ENCODE results near the gene MCAT.
A peak's percentile ranks its signal among the peaks of the same experiment; 100 is the strongest.
"Not testable (repeated sequence)": the region's sequence is repeated elsewhere in the genome, so short reads cannot be mapped to it uniquely, and the experiment has no call there.

Gene MCAT

GRCh38 chr22:43151251-43152002 lies 8.2 kb upstream of the MCAT start, which contains the start of gene TSPO:
Gene TSPO (plus strand): TSS chr22:43151559. CDS start chr22:43159239, 7,680 bp downstream.
- TF ChIP-seq, protein P1, sequence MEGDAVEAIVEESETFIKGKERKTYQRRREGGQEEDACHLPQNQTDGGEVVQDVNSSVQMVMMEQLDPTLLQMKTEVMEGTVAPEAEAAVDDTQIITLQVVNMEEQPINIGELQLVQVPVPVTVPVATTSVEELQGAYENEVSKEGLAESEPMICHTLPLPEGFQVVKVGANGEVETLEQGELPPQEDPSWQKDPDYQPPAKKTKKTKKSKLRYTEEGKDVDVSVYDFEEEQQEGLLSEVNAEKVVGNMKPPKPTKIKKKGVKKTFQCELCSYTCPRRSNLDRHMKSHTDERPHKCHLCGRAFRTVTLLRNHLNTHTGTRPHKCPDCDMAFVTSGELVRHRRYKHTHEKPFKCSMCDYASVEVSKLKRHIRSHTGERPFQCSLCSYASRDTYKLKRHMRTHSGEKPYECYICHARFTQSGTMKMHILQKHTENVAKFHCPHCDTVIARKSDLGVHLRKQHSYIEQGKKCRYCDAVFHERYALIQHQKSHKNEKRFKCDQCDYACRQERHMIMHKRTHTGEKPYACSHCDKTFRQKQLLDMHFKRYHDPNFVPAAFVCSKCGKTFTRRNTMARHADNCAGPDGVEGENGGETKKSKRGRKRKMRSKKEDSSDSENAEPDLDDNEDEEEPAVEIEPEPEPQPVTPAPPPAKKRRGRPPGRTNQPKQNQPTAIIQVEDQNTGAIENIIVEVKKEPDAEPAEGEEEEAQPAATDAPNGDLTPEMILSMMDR (conservative IDR thresholded peaks at IDR 0.05) = no peak
- peak; percentile 66; the same call in 1 of the 2 replicates for TF ChIP-seq ZFX (IDR thresholded peaks at IDR 0.05)
- peak within 1 kb of the TSS; percentile 90 for H3K27ac ChIP-seq

DNA sequence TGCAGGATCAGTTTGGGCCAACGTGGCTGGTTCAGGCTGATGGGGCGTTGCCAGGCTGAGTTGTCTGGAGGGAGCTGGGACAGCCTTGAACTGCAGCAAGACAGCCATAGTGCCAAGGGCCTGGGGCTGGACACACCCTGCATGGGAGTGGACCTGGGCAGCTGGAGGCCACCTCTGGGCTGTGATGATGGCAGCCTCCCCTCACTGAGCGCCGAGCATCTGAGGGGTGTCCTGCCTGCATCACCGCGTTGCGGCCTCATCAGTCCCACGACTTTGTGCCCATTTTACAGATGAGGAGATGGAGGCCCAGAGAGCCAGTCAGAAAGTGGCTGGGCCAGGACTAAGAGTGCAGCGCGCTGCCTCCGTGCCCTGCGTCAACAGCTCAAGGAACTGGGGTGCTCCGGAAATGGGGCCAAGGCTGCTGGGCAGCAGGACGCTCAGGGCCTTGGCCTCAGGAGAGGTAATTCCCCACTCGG lies 7.6 kb upstream of the MCAT start:
- H3K27ac ChIP-seq = peak overlapping the region; percentile 90

DNA sequence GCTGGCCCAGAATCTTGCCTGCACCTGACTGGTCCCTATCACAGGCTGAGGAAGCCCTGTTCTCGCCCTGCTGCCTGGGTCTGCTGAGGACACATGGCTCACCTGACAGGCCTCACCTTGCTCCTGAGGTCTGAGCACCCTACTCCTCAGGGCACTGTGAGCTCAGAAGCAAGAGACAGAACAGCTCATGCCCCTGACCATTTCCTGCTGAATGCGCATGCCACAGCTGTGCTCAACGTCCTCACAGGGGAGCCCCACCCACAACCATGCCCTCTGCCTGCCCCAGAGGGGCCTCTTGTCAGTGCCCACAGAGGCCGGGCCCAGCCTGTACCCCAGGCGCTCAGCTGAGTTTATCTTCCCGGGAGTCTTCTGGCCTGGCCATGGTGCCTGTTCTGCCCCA lies 5.4 kb upstream of the MCAT start:
- H3K27ac ChIP-seq = no peak overlapping the region
- TF ChIP-seq ZFX (IDR thresholded peaks at IDR 0.05) = no peak
- TF ChIP-seq, protein P1 (conservative IDR thresholded peaks at IDR 0.05) = no peak

More for the DNA sequence above, 7.6 kb upstream of the MCAT start:
- TF ChIP-seq, protein P1 (conservative IDR thresholded peaks at IDR 0.05) = no peak
- no peak for TF ChIP-seq ZFX (IDR thresholded peaks at IDR 0.05)

DNA sequence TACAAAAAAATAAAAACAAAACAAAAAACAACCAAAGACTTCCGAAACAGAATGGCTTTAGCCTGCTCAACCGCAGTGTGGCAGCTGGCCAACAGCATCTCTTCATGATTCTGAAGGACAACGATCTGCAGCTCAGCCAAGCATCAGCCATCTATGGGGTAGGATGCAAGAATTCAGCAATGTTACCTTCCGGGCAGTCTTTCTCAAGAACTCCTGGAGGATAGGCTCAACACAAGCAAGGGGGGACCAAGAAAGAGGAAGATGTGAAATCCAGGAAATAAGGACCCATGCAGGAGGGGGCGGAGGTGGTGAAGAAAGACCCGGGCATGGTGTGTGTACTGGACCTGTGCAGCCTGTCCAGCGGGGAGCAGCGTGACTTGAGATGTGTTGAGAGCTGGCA lies 4.6 kb upstream of the MCAT start:
- no peak overlapping the region for H3K27ac ChIP-seq
- no peak for TF ChIP-seq ZFX (IDR thresholded peaks at IDR 0.05)
- TF ChIP-seq, protein P1 (conservative IDR thresholded peaks at IDR 0.05) = no peak

DNA sequence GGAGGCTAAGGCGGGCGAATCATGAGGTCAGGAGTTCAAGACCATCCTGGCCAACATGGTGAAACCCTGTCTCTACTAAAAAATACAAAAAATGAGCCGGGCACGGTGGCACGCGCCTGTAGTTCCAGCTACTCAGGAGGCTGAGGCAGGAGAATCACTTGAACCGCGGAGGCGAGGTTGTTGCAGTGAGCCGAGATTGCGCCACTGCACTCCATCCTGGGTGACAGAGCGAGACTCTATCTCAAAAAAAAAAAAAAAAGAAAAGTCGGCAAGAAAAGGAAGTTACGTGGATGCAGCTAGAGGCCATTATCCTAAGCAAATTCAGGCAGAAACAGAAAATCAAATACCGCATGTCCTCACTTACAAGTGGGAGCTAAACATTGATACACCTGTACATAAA lies 3.1 kb upstream of the MCAT start:
- not testable (repeated sequence) for H3K27ac ChIP-seq

DNA sequence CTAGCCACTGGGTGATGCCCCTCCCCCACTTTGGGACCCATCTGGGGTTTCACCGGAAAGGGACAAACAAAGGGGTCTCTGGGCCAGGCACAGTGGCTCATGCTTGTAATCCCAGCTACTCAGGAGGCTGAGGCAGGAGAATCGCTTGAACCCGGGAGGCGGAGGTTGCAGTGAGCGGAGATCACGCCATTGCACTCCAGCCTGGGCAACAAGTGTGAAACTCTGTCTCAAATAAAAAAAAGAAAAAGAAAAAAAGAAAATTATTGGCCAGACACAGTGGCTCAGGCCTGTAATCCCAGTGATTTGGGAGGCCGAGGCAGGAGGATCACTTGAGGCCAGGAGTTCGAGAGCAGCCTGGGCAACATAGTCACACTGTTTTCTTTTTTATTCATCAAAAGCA lies 2.2 kb upstream of the MCAT start:
- H3K27ac ChIP-seq = peak overlapping the region; percentile 90

DNA sequence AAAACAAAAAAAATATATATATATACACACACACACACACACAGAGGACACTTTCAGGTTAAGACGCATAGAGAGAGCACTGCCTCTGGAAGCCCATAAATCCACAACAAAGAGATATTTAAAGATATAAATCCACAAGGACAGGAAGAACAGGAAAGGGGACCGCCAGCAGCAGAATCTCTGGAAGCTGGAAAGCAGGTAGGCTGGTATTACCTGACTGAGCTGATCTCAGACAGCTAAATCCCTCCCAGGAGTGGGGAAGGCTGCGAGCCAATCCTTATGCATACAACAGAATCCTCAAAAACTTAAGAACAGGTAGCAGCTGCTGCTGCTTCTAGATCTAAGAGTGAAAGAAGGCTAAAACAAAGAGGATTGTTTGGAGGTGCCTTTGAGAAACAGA lies 1.8 kb upstream of the MCAT start:
- H3K27ac ChIP-seq = peak overlapping the region; percentile 90
- TF ChIP-seq, protein P1 (conservative IDR thresholded peaks at IDR 0.05) = no peak
- no peak for TF ChIP-seq ZFX (IDR thresholded peaks at IDR 0.05)

GRCh38 chr22:43136801-43137200 lies 6.4 kb downstream of the MCAT start:
- TF ChIP-seq ZFX (IDR thresholded peaks at IDR 0.05) = no peak
- TF ChIP-seq, protein P1 (conservative IDR thresholded peaks at IDR 0.05) = no peak

More at GRCh38 chr22:43136801-43137200, 6.4 kb downstream of the MCAT start:
- no peak overlapping the region for H3K27ac ChIP-seq

All from C4-2B (cell line).